ENCODE measurements around the gene FAM234A. TPM values are rescaled to one million over a fixed set of nuclear protein-coding genes. Genes with fewer than 3 reads are reported as not detected.

FAM234A gene
- total RNA-seq, 1 experiment from 2014 or later = 94.9 TPM

GRCh38 chr16:285146-286055, 50.8 kb downstream of the FAM234A start:
- Histone ChIP-seq H3K9ac (ENCODE audit: extremely low read depth, insufficient read length, low read length) (no peak overlapping the region), H3K4me1 (ENCODE audit: insufficient read depth, low read length) (no peaks in the 10 kb centered on the region), H2BK5ac (ENCODE audit: insufficient read length, low read length) (no peak overlapping the region), H2BK12ac (ENCODE audit: insufficient read length, low read depth, low read length) (no peak overlapping the region), H2AFZ (ENCODE audit: low read length) (no peak overlapping the region), H2BK120ac (ENCODE audit: low read depth, low read length, poor library complexity, severe bottlenecking) (no peak overlapping the region), H4K91ac (ENCODE audit: insufficient read length, low read depth, low read length) (no peak overlapping the region), H3K27ac (ENCODE audit: insufficient read length, low read depth, low read length) (no peak overlapping the region), H2BK15ac (ENCODE audit: low read depth, low read length) (no peak overlapping the region), H3K4me2 (ENCODE audit: insufficient read depth, insufficient read length, low read length) (no peak overlapping the region), H3K23me2 (ENCODE audit: insufficient read length, low read depth, low read length, poor library complexity, severe bottlenecking) (peaks cover 3% of the 10 kb centered on the region), H3K14ac (ENCODE audit: insufficient read depth, low read length) (no peak overlapping the region), H3K79me2 (ENCODE audit: insufficient read depth, low read length) (no peaks in the 10 kb centered on the region), H3K56ac (ENCODE audit: insufficient read length, low read depth, low read length) (no peak overlapping the region), H3T11ph (ENCODE audit: low read length) (no peak overlapping the region), H3K4ac (ENCODE audit: low read depth, low read length) (no peak overlapping the region), H4K8ac (replicated peaks; ENCODE audit: insufficient read length, low read depth, low read length) (no peak overlapping the region), H3K27me3 (ENCODE audit: insufficient read depth, low read length) (no peaks in the 10 kb centered on the region; the same call in 1 of the 2 replicates), H2BK20ac (ENCODE audit: low read depth, low read length, poor library complexity, severe bottlenecking) (no peak overlapping the region), H3K18ac (ENCODE audit: insufficient read length, low read depth, low read length) (no peak overlapping the region), H3K79me1 (ENCODE audit: insufficient read depth, low read depth, low read length, poor library complexity, severe bottlenecking) (no peaks in the 10 kb centered on the region), H3K9me3 (ENCODE audit: control insufficient read depth, low read depth, low read length) (no peaks in the 10 kb centered on the region), H3K23ac (ENCODE audit: insufficient read length, low read depth, low read length) (no peak overlapping the region), H2AK5ac (ENCODE audit: insufficient read length, low read length) (no peak overlapping the region), H4K5ac (ENCODE audit: insufficient read length, low read depth, low read length) (no peak overlapping the region), H4K20me1 (ENCODE audit: control insufficient read depth, insufficient read depth, insufficient read length) (no peaks in the 10 kb centered on the region)
- no peak for TF ChIP-seq CTCF (conservative IDR thresholded peaks at IDR 0.05)
- Mint-ChIP-seq H3K27me3 (ENCODE audit: low read depth) (peaks cover 18% of the 10 kb centered on the region), H3K27ac (no peak overlapping the region; a peak in 1 of 7 replicates), H3K9me3 (peaks cover 8 to 12% of the 10 kb centered on the region in 2 experiments), H3K36me3 (ENCODE audit: insufficient read depth in 1 of 3, low read depth in 3 of 3) (peaks cover 16 to 31% (median 25%) of the 10 kb centered on the region in 3 experiments), H3K4me3 (no peak overlapping the region), H3K4me1 (no peaks in the 10 kb centered on the region)
- DNase-seq = no peak
- WGBS (ENCODE audit: extremely low coverage, insufficient read length, low lambda C conversion rate) = no CpG with 5 or more reads among the region's 48 CpGs

Data from H9 (cell line).